ENCODE measurements around the gene ADAMTS17. TPM values are rescaled to one million over a fixed set of nuclear protein-coding genes. Genes with fewer than 3 reads are reported as not detected.

The ADAMTS17 gene
- total and polyA plus RNA-seq, 3 donors from 2014 or later, result 6.8 to 17.8 (median 12.4) TPM

GRCh38 chr15:100059521-100059920 is 282.3 kb downstream of the ADAMTS17 start:
- WGBS, 2 donors, result 95 to 96% methylated on average over 4 of the region's 4 CpGs
- H3K27ac ChIP-seq, result no peak overlapping the region
- no peaks in the 10 kb centered on the region for H3K27me3 ChIP-seq

DNA sequence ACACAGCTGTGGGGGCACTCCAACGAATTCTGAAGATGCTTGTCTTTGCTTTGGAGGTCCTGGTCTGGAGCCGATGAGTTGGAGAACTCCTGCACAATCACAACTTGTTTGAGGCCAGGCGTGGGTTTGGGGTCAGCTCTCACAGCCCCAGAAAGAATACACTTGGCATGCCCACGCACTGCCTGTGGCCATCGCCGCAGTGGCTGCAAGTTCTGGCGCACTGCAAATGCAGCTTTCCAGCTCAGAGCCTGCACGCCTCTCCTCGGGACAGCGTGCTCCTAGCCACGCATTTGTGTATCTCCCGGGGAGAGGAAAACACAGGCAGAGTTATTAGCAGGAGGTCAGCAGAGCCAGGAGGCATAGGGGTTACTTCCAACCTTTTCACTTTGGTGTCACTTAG is 282.7 kb downstream of the ADAMTS17 start:
- Histone ChIP-seq H3K27me3 (no peaks in the 10 kb centered on the region), H3K27ac (no peak overlapping the region), H3K9me3 (no peaks in the 10 kb centered on the region), H3K4me3 (no peak overlapping the region), H3K36me3 (ENCODE audit: low read depth, missing control alignments) (no peaks in the 10 kb centered on the region), H3K4me1 (peaks cover 4% of the 10 kb centered on the region)
- TF ChIP-seq, protein P1, sequence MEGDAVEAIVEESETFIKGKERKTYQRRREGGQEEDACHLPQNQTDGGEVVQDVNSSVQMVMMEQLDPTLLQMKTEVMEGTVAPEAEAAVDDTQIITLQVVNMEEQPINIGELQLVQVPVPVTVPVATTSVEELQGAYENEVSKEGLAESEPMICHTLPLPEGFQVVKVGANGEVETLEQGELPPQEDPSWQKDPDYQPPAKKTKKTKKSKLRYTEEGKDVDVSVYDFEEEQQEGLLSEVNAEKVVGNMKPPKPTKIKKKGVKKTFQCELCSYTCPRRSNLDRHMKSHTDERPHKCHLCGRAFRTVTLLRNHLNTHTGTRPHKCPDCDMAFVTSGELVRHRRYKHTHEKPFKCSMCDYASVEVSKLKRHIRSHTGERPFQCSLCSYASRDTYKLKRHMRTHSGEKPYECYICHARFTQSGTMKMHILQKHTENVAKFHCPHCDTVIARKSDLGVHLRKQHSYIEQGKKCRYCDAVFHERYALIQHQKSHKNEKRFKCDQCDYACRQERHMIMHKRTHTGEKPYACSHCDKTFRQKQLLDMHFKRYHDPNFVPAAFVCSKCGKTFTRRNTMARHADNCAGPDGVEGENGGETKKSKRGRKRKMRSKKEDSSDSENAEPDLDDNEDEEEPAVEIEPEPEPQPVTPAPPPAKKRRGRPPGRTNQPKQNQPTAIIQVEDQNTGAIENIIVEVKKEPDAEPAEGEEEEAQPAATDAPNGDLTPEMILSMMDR (IDR thresholded peaks at IDR 0.05), result no peak
- TF ChIP-seq POLR2A (IDR thresholded peaks at IDR 0.05), result no peak
- DNase-seq, result no peak
- WGBS, 2 donors, result 74 to 86% methylated on average over 12 of the region's 12 CpGs
- intact Hi-C loops (cut with DNase I; ENCODE audit: low total_unique reads), result no loop called here

More at GRCh38 chr15:100059521-100059920, 282.3 kb downstream of the ADAMTS17 start:
- H3K36me3 ChIP-seq (ENCODE audit: low read depth, missing control alignments), result no peaks in the 10 kb centered on the region
- H3K4me1 ChIP-seq, result peaks cover 4% of the 10 kb centered on the region
- H3K9me3 ChIP-seq, result no peaks in the 10 kb centered on the region
- DNase-seq, result no peak
- no peak overlapping the region for H3K4me3 ChIP-seq
- TF ChIP-seq POLR2A (IDR thresholded peaks at IDR 0.05), result no peak
- TF ChIP-seq, protein P1 (IDR thresholded peaks at IDR 0.05), result no peak
- intact Hi-C loops (cut with DNase I; ENCODE audit: low total_unique reads), result no loop called here

DNA sequence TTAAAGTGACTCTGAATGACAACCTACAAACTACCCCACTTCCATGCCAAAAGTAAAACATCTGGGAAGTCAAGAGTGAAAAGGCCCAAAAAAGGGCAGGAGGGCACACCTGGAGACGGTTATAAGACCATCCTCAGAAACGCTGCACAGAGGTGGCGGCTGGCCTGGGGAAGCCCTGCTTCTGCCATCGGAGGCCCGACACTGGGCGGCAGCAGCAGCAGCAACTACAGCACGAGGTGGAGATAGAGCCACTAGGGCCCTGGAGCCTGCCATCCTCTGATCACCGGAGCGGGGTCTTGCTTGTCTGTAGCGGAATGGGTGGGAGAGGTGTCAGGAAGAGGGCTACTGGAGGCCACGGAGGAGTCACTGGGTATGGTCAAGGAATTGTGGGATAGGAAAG is 283.3 kb downstream of the ADAMTS17 start:
- no peak overlapping the region for H3K27ac ChIP-seq
- WGBS, 2 donors, result 93 to 96% methylated on average over 11 of the region's 11 CpGs
- no peak for TF ChIP-seq POLR2A (IDR thresholded peaks at IDR 0.05)
- TF ChIP-seq, protein P1 (IDR thresholded peaks at IDR 0.05), result no peak

DNA sequence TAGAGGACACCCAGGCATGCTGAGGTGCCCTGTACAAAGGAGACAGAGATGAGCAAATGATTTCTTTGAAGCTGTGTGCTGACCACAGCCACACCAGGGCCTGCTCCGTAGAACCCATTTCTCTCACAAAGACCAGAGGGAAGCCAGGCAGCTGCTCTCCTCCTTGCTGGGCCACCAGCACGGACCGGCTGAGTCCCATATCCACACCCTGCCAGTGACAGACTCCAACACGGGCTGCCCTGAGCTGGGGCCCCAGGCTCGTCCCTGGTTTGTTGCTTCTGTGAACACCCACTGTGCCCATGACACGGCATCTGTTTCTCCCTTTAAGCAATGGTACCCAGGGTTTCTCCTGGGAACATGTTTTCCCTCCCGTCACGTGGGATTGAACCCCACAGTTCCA is 284.5 kb downstream of the ADAMTS17 start:
- H3K27ac ChIP-seq, result no peak overlapping the region
- intact Hi-C loops (cut with DNase I; ENCODE audit: low total_unique reads), result no loop called here
- no peaks in the 10 kb centered on the region for H3K36me3 ChIP-seq (ENCODE audit: low read depth, missing control alignments)
- peaks cover 4% of the 10 kb centered on the region for H3K4me1 ChIP-seq
- H3K4me3 ChIP-seq, result no peak overlapping the region
- TF ChIP-seq POLR2A (IDR thresholded peaks at IDR 0.05), result no peak
- TF ChIP-seq, protein P1 (IDR thresholded peaks at IDR 0.05), result no peak
- H3K27me3 ChIP-seq, result no peaks in the 10 kb centered on the region
- no peaks in the 10 kb centered on the region for H3K9me3 ChIP-seq
- no peak for DNase-seq
- WGBS, 2 donors, result 95 to 97% methylated on average over 6 to 8 of the region's 8 CpGs

More for the DNA sequence above, 283.3 kb downstream of the ADAMTS17 start:
- peaks cover 4% of the 10 kb centered on the region for H3K4me1 ChIP-seq
- H3K27me3 ChIP-seq, result no peaks in the 10 kb centered on the region
- intact Hi-C loops (cut with DNase I; ENCODE audit: low total_unique reads), result no loop called here
- DNase-seq, result no peak
- no peaks in the 10 kb centered on the region for H3K9me3 ChIP-seq
- no peaks in the 10 kb centered on the region for H3K36me3 ChIP-seq (ENCODE audit: low read depth, missing control alignments)
- H3K4me3 ChIP-seq, result no peak overlapping the region

DNA sequence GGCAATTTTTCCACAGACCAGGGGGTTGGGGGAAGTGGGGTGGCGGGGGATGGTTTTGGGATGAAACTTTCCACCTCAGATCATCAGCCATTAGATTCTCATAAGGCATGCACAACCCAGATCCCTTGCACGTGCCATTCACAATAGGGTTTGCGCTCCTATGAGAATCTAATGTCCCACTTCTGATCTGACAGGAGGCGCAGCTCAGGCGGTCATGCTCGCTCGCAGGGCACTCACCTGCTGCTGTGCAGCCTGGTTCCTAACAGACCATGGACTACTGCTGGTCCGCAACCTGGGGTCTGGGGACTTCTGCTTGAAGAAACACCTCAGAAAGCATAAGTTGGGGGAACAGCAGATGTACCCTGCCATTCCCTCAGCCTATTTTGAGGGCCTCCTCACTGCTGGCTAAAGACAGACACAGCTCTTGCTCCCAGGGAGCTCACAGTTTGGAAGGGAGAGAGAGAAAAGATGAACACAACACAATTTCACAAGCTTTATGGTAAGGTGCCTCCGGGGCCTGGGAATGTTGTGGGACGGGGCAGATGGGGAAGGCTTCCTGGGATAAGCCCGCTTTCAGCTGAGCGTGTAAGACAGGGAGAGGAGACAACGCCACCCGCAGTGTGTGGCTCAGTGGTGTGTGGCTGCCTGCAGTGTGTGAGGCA is 285.2 kb downstream of the ADAMTS17 start:
- no peak for DNase-seq
- Histone ChIP-seq H3K4me3 (no peak overlapping the region), H3K9me3 (no peaks in the 10 kb centered on the region), H3K36me3 (ENCODE audit: low read depth, missing control alignments) (no peaks in the 10 kb centered on the region), H3K4me1 (peaks cover 4% of the 10 kb centered on the region), H3K27me3 (no peaks in the 10 kb centered on the region), H3K27ac (no peak overlapping the region)
- TF ChIP-seq, protein P1 (IDR thresholded peaks at IDR 0.05), result no peak
- no peak for TF ChIP-seq POLR2A (IDR thresholded peaks at IDR 0.05)
- intact Hi-C loops (cut with DNase I; ENCODE audit: low total_unique reads), result no loop called here
- WGBS, 2 donors, result 95 to 96% methylated on average over 13 to 14 of the region's 14 CpGs

All from testis (tissue), 3 donors.